HG02938 (cell line): ENCODE results near the gene ULK3.

ENCODE experiments used
- ATAC-seq: cut with Tn5 transposase; IDR thresholded peaks from one replicate; pipeline ENCODE4 v1.9.1; 2021; ENCODE audit warnings: mild to moderate bottlenecking, moderate library complexity; ENCODE audit not compliant: unreplicated experiment

Gene ULK3

GRCh38 chr15:74841891-74842373 is 1.0 kb downstream of the ULK3 start:
- no peak for ATAC-seq

GRCh38 chr15:74840851-74841775 is 1.8 kb downstream of the ULK3 start:
- no peak for ATAC-seq

- ATAC-seq: no peak
Measured at GRCh38 chr15:74839526-74840395, 3.2 kb downstream of the ULK3 start.

- no peak for ATAC-seq
Measured at GRCh38 chr15:74838746-74839525, 4.0 kb downstream of the ULK3 start.

- no peak for ATAC-seq
Measured at GRCh38 chr15:74838137-74838516, 4.8 kb downstream of the ULK3 start.

GRCh38 chr15:74837482-74838136 is 5.3 kb downstream of the ULK3 start:
- ATAC-seq: no peak

GRCh38 chr15:74836846-74837245 is 6.1 kb downstream of the ULK3 start:
- no peak for ATAC-seq

GRCh38 chr15:74835312-74835823 is 7.6 kb downstream of the ULK3 start:
- ATAC-seq: no peak

- ATAC-seq: no peak
Measured at GRCh38 chr15:74833376-74834107, 9.4 kb downstream of the ULK3 start.

- no peak for ATAC-seq
Measured at GRCh38 chr15:74832826-74833225, 10.1 kb downstream of the ULK3 start.

- ATAC-seq: no peak
Measured at GRCh38 chr15:74831813-74832495, 11.0 kb downstream of the ULK3 start.

- ATAC-seq: no peak
Measured at GRCh38 chr15:74830868-74831267, 12.1 kb downstream of the ULK3 start.

GRCh38 chr15:74829991-74830390 is 13.0 kb downstream of the ULK3 start:
- no peak for ATAC-seq

GRCh38 chr15:74829486-74829885 is 13.5 kb downstream of the ULK3 start:
- no peak for ATAC-seq

GRCh38 chr15:74828835-74829234 is 14.1 kb downstream of the ULK3 start:
- ATAC-seq: no peak

GRCh38 chr15:74827614-74828013 is 15.3 kb downstream of the ULK3 start:
- ATAC-seq: no peak

GRCh38 chr15:74826921-74827320 is 16.0 kb downstream of the ULK3 start:
- no peak for ATAC-seq

GRCh38 chr15:74826364-74826819 is 16.6 kb downstream of the ULK3 start, which contains the start of gene CPLX3:
TSS of gene CPLX3 (plus strand) at chr15:74826627. CDS start at chr15:74826704, 77 bp downstream.
- ATAC-seq: no peak

- no peak for ATAC-seq
Measured at GRCh38 chr15:74825866-74826265, 17.1 kb downstream of the ULK3 start.
